Ovary (tissue), 3 donors: ENCODE data around the gene SPRN.

Source experiments
- EP300 ChIP-seq: sonication (generic); formaldehyde crosslinking; IDR thresholded peaks from one replicate; pipeline ENCODE4 v1.6.1; 2017; ENCODE audit warnings: antibody characterized with exemption
- POLR2A ChIP-seq: fragments of 450-650 bp; IDR thresholded peaks from one replicate; pipeline ENCODE4 v1.6.1; 2017; ENCODE audit warnings: antibody characterized with exemption, mild to moderate bottlenecking, moderate library complexity
- TF ChIP-seq, protein P1 (sequence below), 3 donors: fragments of 450-650 bp in 2 of 3; fragments of 200-600 bp in 1 of 3; IDR thresholded peaks; one replicate each; pipeline versions ENCODE4 v1.5.1 to v1.8.0; 2016 to 2022; ENCODE audit warnings: antibody characterized with exemption in 3 of 3, mild to moderate bottlenecking in 1 of 3
- donor health status: DM: no; HTN: no; CAD: no.

DNA sequence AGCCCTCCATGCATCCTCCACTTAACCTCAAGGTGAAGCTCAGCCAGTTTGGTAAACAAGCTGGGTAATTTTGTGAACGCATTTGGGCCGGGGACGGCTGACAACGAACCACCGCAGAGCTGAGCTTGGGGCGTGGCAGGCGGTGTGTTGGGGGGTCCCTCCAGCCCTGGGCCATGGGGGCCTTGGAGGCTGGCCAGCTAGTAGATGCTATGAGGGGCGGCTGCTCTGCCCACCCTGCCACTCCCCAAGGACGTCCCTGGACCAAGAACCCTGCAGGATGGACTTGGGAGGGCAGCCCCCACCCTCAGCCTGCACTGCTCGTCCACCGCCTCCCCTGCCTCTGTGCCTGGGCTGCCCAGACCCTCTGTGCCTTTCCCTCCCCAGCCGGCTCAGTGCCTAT is 17.4 kb upstream of the SPRN start:
- TF ChIP-seq, protein P1, sequence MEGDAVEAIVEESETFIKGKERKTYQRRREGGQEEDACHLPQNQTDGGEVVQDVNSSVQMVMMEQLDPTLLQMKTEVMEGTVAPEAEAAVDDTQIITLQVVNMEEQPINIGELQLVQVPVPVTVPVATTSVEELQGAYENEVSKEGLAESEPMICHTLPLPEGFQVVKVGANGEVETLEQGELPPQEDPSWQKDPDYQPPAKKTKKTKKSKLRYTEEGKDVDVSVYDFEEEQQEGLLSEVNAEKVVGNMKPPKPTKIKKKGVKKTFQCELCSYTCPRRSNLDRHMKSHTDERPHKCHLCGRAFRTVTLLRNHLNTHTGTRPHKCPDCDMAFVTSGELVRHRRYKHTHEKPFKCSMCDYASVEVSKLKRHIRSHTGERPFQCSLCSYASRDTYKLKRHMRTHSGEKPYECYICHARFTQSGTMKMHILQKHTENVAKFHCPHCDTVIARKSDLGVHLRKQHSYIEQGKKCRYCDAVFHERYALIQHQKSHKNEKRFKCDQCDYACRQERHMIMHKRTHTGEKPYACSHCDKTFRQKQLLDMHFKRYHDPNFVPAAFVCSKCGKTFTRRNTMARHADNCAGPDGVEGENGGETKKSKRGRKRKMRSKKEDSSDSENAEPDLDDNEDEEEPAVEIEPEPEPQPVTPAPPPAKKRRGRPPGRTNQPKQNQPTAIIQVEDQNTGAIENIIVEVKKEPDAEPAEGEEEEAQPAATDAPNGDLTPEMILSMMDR (IDR thresholded peaks at IDR 0.05) = no peak
- no peak for TF ChIP-seq EP300
- no peak for TF ChIP-seq POLR2A
